ENCODE results near the gene MYO1B. TPM values are rescaled to one million over a fixed set of nuclear protein-coding genes. Genes with fewer than 3 reads are reported as not detected.

Gene MYO1B
- total and polyA plus RNA-seq, 4 donors, result 46.0 to 286 (median 88.1) TPM

- no peak for ATAC-seq (ENCODE audit: insufficient read depth, low FRiP score)
- Histone ChIP-seq H3K4me3 (no peak overlapping the region), H3K9ac (ENCODE audit: insufficient read depth in 1 of 2, low read length in 2 of 2) (no peak overlapping the region), H3K4me1 (ENCODE audit: control insufficient read depth in 5 of 5, insufficient read depth in 5 of 5, low read length in 5 of 5) (peaks cover 0 to 8% (median 2%) of the 10 kb centered on the region in 5 donors), H3K27ac (ENCODE audit: low read depth in 1 of 2, low read length in 1 of 2) (no peak overlapping the region), H3K27me3 (ENCODE audit: control insufficient read depth in 3 of 3, insufficient read depth in 3 of 3, low read length in 2 of 3) (no peaks in the 10 kb centered on the region), H3K36me3 (ENCODE audit: control insufficient read depth in 4 of 4, insufficient read depth in 4 of 4, low read length in 4 of 4) (peaks cover 0 to 30% (median 8%) of the 10 kb centered on the region in 4 donors), H3K9me3 (ENCODE audit: control insufficient read depth in 4 of 4, insufficient read depth in 3 of 4, low read length in 3 of 4) (peaks cover 0 to 3% (median 0%) of the 10 kb centered on the region in 4 donors)
- no peak for DNase-seq
- WGBS, 2 donors, result 49% methylated on average over 2 of the region's 2 CpGs
- no peak for TF ChIP-seq CTCF (IDR thresholded peaks at IDR 0.05; ENCODE audit: control extremely low read depth, extremely low read depth)
Measured at GRCh38 chr2:191350826-191351225, 105.6 kb downstream of the MYO1B start.

GRCh38 chr2:191351298-191351697 lies 106.1 kb downstream of the MYO1B start:
- Histone ChIP-seq H3K36me3 (ENCODE audit: control insufficient read depth in 4 of 4, insufficient read depth in 4 of 4, low read length in 4 of 4) (peaks cover 0 to 30% (median 8%) of the 10 kb centered on the region in 4 donors), H3K9ac (ENCODE audit: insufficient read depth in 1 of 2, low read length in 2 of 2) (no peak overlapping the region), H3K9me3 (ENCODE audit: control insufficient read depth in 4 of 4, insufficient read depth in 3 of 4, low read length in 3 of 4) (peaks cover 0 to 3% (median 0%) of the 10 kb centered on the region in 4 donors), H3K27me3 (ENCODE audit: control insufficient read depth in 3 of 3, insufficient read depth in 3 of 3, low read length in 2 of 3) (no peaks in the 10 kb centered on the region), H3K27ac (ENCODE audit: low read depth in 1 of 2, low read length in 1 of 2) (no peak overlapping the region), H3K4me3 (no peak overlapping the region), H3K4me1 (ENCODE audit: control insufficient read depth in 5 of 5, insufficient read depth in 5 of 5, low read length in 5 of 5) (peaks cover 0 to 8% (median 2%) of the 10 kb centered on the region in 5 donors)
- WGBS, 2 donors, result 95 to 97% methylated on average over 3 of the region's 3 CpGs
- ATAC-seq (ENCODE audit: insufficient read depth, low FRiP score), result no peak
- DNase-seq, result no peak
- no peak for TF ChIP-seq CTCF (IDR thresholded peaks at IDR 0.05; ENCODE audit: control extremely low read depth, extremely low read depth)

GRCh38 chr2:191351921-191352320 lies 106.7 kb downstream of the MYO1B start:
- ATAC-seq (ENCODE audit: insufficient read depth, low FRiP score) (no peak), DNase-seq (no peak)
- Histone ChIP-seq H3K4me3 (no peak overlapping the region), H3K27me3 (ENCODE audit: control insufficient read depth in 3 of 3, insufficient read depth in 3 of 3, low read length in 2 of 3) (no peaks in the 10 kb centered on the region), H3K36me3 (ENCODE audit: control insufficient read depth in 4 of 4, insufficient read depth in 4 of 4, low read length in 4 of 4) (peaks cover 0 to 30% (median 8%) of the 10 kb centered on the region in 4 donors), H3K9ac (ENCODE audit: insufficient read depth in 1 of 2, low read length in 2 of 2) (no peak overlapping the region), H3K9me3 (ENCODE audit: control insufficient read depth in 4 of 4, insufficient read depth in 3 of 4, low read length in 3 of 4) (peaks cover 0 to 3% (median 0%) of the 10 kb centered on the region in 4 donors), H3K27ac (ENCODE audit: low read depth in 1 of 2, low read length in 1 of 2) (no peak overlapping the region), H3K4me1 (ENCODE audit: control insufficient read depth in 5 of 5, insufficient read depth in 5 of 5, low read length in 5 of 5) (peaks cover 0 to 8% (median 0%) of the 10 kb centered on the region in 5 donors)
- WGBS, 2 donors, result 88 to 91% methylated on average over 2 of the region's 2 CpGs
- TF ChIP-seq CTCF (IDR thresholded peaks at IDR 0.05; ENCODE audit: control extremely low read depth, extremely low read depth), result no peak

- H3K9ac ChIP-seq (ENCODE audit: insufficient read depth in 1 of 2, low read length in 2 of 2), result no peak overlapping the region
- no peak for DNase-seq
- H3K36me3 ChIP-seq (ENCODE audit: control insufficient read depth in 4 of 4, insufficient read depth in 4 of 4, low read length in 4 of 4), result peaks cover 0 to 30% (median 8%) of the 10 kb centered on the region in 4 donors
- no peak for ATAC-seq (ENCODE audit: insufficient read depth, low FRiP score)
- H3K27ac ChIP-seq (ENCODE audit: low read depth in 1 of 2, low read length in 1 of 2), result no peak overlapping the region
- no peaks in the 10 kb centered on the region for H3K27me3 ChIP-seq (ENCODE audit: control insufficient read depth in 3 of 3, insufficient read depth in 3 of 3, low read length in 2 of 3)
- WGBS, 2 donors, result 74 to 78% methylated on average over 2 of the region's 2 CpGs
- H3K4me1 ChIP-seq (ENCODE audit: control insufficient read depth in 5 of 5, insufficient read depth in 5 of 5, low read length in 5 of 5), result peaks cover 0 to 8% (median 2%) of the 10 kb centered on the region in 5 donors
- no peak for TF ChIP-seq CTCF (IDR thresholded peaks at IDR 0.05; ENCODE audit: control extremely low read depth, extremely low read depth)
- peaks cover 0 to 3% (median 0%) of the 10 kb centered on the region in 4 donors for H3K9me3 ChIP-seq (ENCODE audit: control insufficient read depth in 4 of 4, insufficient read depth in 3 of 4, low read length in 3 of 4)
- no peak overlapping the region for H3K4me3 ChIP-seq
Measured at GRCh38 chr2:191352536-191352935, 107.3 kb downstream of the MYO1B start.
